Ectodermal cell (in vitro differentiated cells): ENCODE results near the gene CYSTM1.
"Not testable (repeated sequence)": the region's sequence is repeated elsewhere in the genome, so short reads cannot be mapped to it uniquely, and the experiment has no call there.

ENCODE experiments used
- H3K27ac ChIP-seq: 2 replicates; pipeline ENCODE4 v1.7.0; 2013; ENCODE audit warnings: mild to moderate bottlenecking, low read depth, low read length; ENCODE audit not compliant: insufficient read depth, poor library complexity, severe bottlenecking
- H3K27me3 ChIP-seq: 2 replicates; pipeline ENCODE4 v1.7.0; 2013; ENCODE audit warnings: mild to moderate bottlenecking, low read length; ENCODE audit not compliant: insufficient read depth, control insufficient read depth, poor library complexity, severe bottlenecking
- H3K36me3 ChIP-seq: one replicate; pipeline ENCODE4 v1.7.0; 2013; ENCODE audit warnings: low read length; ENCODE audit not compliant: control insufficient read depth, insufficient read depth
- H3K4me1 ChIP-seq: one replicate; pipeline ENCODE4 v1.7.0; 2013; ENCODE audit warnings: low read length; ENCODE audit not compliant: control insufficient read depth, insufficient read depth
- H3K4me3 ChIP-seq: 2 replicates; pipeline ENCODE4 v1.7.0; 2013; ENCODE audit warnings: low read depth, low read length, control low read depth; ENCODE audit not compliant: insufficient read depth
- H3K9me3 ChIP-seq: 2 replicates; pipeline ENCODE4 v1.7.0; 2013; ENCODE audit warnings: mild to moderate bottlenecking, low read length, moderate library complexity; ENCODE audit not compliant: control insufficient read depth
- WGBS, 2 experiments: methylation state at CpG; one replicate each; pipeline ENCODE4 v1.1.7; 2013; ENCODE audit warnings: missing lambda C conversion rate in 2 of 2; 5-methylcytosine and 5-hydroxymethylcytosine counted together

CYSTM1 gene

GRCh38 chr5:140189977-140190871 is 15.2 kb downstream of the CYSTM1 start:
- Histone ChIP-seq H3K4me3 (no peak overlapping the region), H3K27me3 (no peaks in the 10 kb centered on the region), H3K27ac (no peak overlapping the region)

GRCh38 chr5:140190872-140191218 is 15.9 kb downstream of the CYSTM1 start:
- Histone ChIP-seq H3K36me3 (no peaks in the 10 kb centered on the region), H3K27me3 (no peaks in the 10 kb centered on the region), H3K27ac (no peak overlapping the region), H3K4me3 (no peak overlapping the region), H3K9me3 (no peaks in the 10 kb centered on the region), H3K4me1 (no peaks in the 10 kb centered on the region)
- 0% methylated on average over 1 of the region's 1 CpG for WGBS, 2 experiments

More at GRCh38 chr5:140189977-140190871, 15.2 kb downstream of the CYSTM1 start:
- Histone ChIP-seq H3K9me3 (no peaks in the 10 kb centered on the region), H3K36me3 (no peaks in the 10 kb centered on the region), H3K4me1 (no peaks in the 10 kb centered on the region)
- WGBS, 2 experiments: 84 to 85% methylated on average over 2 to 3 of the region's 3 CpGs

- WGBS, 2 experiments: 85 to 91% methylated on average over 5 of the region's 5 CpGs
- no peaks in the 10 kb centered on the region for H3K9me3 ChIP-seq
- no peak overlapping the region for H3K27ac ChIP-seq
- no peaks in the 10 kb centered on the region for H3K36me3 ChIP-seq
- H3K27me3 ChIP-seq: no peaks in the 10 kb centered on the region
- H3K4me1 ChIP-seq: no peaks in the 10 kb centered on the region
- H3K4me3 ChIP-seq: no peak overlapping the region
Observed at GRCh38 chr5:140192715-140193430, 17.9 kb downstream of the CYSTM1 start.

GRCh38 chr5:140194662-140195061 is 19.7 kb downstream of the CYSTM1 start:
- H3K4me3 ChIP-seq: no peak overlapping the region
- no peaks in the 10 kb centered on the region for H3K27me3 ChIP-seq
- no peak overlapping the region for H3K27ac ChIP-seq
- H3K9me3 ChIP-seq: no peaks in the 10 kb centered on the region
- no peaks in the 10 kb centered on the region for H3K36me3 ChIP-seq
- 71 to 79% methylated on average over 2 of the region's 2 CpGs for WGBS, 2 experiments
- no peaks in the 10 kb centered on the region for H3K4me1 ChIP-seq

GRCh38 chr5:140196115-140196814 is 21.3 kb downstream of the CYSTM1 start:
- Histone ChIP-seq H3K27ac (no peak overlapping the region), H3K27me3 (no peaks in the 10 kb centered on the region), H3K36me3 (no peaks in the 10 kb centered on the region), H3K4me3 (no peak overlapping the region), H3K9me3 (no peaks in the 10 kb centered on the region), H3K4me1 (no peaks in the 10 kb centered on the region)
- WGBS, 2 experiments: 91 to 100% methylated on average over 2 of the region's 2 CpGs

GRCh38 chr5:140197023-140197422 is 22.0 kb downstream of the CYSTM1 start:
- no peak overlapping the region for H3K4me3 ChIP-seq
- H3K4me1 ChIP-seq: no peaks in the 10 kb centered on the region
- H3K36me3 ChIP-seq: no peaks in the 10 kb centered on the region
- WGBS, 2 experiments: 95 to 100% methylated on average over 2 of the region's 2 CpGs
- H3K9me3 ChIP-seq: no peaks in the 10 kb centered on the region
- no peak overlapping the region for H3K27ac ChIP-seq
- no peaks in the 10 kb centered on the region for H3K27me3 ChIP-seq

- 88% methylated on average over 1 of the region's 1 CpG; no CpG with 5 or more reads in 1 of the 2 experiments for WGBS, 2 experiments
- not testable (repeated sequence) for H3K36me3 ChIP-seq, H3K4me1 ChIP-seq, H3K9me3 ChIP-seq, H3K27me3 ChIP-seq, H3K27ac ChIP-seq, H3K4me3 ChIP-seq
Observed at GRCh38 chr5:140198915-140199314, 23.9 kb downstream of the CYSTM1 start.

- no peaks in the 10 kb centered on the region for H3K27me3 ChIP-seq
- H3K36me3 ChIP-seq: no peaks in the 10 kb centered on the region
- WGBS, 2 experiments: 88% methylated on average over 3 to 4 of the region's 4 CpGs
- H3K9me3 ChIP-seq: no peaks in the 10 kb centered on the region
- peaks cover 14% of the 10 kb centered on the region for H3K4me1 ChIP-seq
- no peak overlapping the region for H3K27ac ChIP-seq
- H3K4me3 ChIP-seq: no peak overlapping the region
Observed at GRCh38 chr5:140202078-140202477, 27.1 kb downstream of the CYSTM1 start.

GRCh38 chr5:140202610-140203009 is 27.6 kb downstream of the CYSTM1 start:
- Histone ChIP-seq H3K27me3 (no peaks in the 10 kb centered on the region), H3K36me3 (no peaks in the 10 kb centered on the region), H3K4me1 (peaks cover 14% of the 10 kb centered on the region), H3K4me3 (no peak overlapping the region), H3K9me3 (no peaks in the 10 kb centered on the region), H3K27ac (no peak overlapping the region)
- 93 to 100% methylated on average over 2 of the region's 2 CpGs for WGBS, 2 experiments

- no peaks in the 10 kb centered on the region for H3K27me3 ChIP-seq
- no peaks in the 10 kb centered on the region for H3K9me3 ChIP-seq
- peaks cover 14% of the 10 kb centered on the region for H3K4me1 ChIP-seq
- H3K36me3 ChIP-seq: no peaks in the 10 kb centered on the region
- H3K4me3 ChIP-seq: no peak overlapping the region
- 69 to 78% methylated on average over 2 of the region's 2 CpGs for WGBS, 2 experiments
- no peak overlapping the region for H3K27ac ChIP-seq
Observed at GRCh38 chr5:140205216-140205615, 30.2 kb downstream of the CYSTM1 start.
